Upper lobe of left lung (tissue), 6 donors: ENCODE results near the gene CENPP. TPM values are rescaled to one million over a fixed set of nuclear protein-coding genes. Genes with fewer than 3 reads are reported as not detected.

Experiments
- ATAC-seq, 2 donors: fragments of 200-7000 bp; cut with Tn5 transposase; one replicate each; pipeline ENCODE4 v1.9.1; 2022; ENCODE audit warnings: mild to moderate bottlenecking in 2 of 2, moderate library complexity in 2 of 2; ENCODE audit not compliant: low FRiP score in 2 of 2
- DNase-seq, 2 donors: peaks; one replicate each; pipeline ENCODE4 v3.0.0-alpha.2; 2019 to 2020
- H3K27ac ChIP-seq, 4 donors: fragments of 200-600 bp; sonication (generic); one replicate each; pipeline ENCODE4 v1.5.1; 2016 to 2019
- H3K27me3 ChIP-seq, 4 donors: fragments of 200-600 bp; sonication (generic); one replicate each; pipeline ENCODE4 v1.5.1; 2017 to 2019
- H3K36me3 ChIP-seq, 4 donors: fragments of 200-600 bp; sonication (generic); one replicate each; pipeline ENCODE4 v1.5.1; 2016 to 2019
- H3K4me1 ChIP-seq, 4 donors: fragments of 200-600 bp; sonication (generic); one replicate each; pipeline ENCODE4 v1.5.1; 2018 to 2019
- H3K4me3 ChIP-seq, 4 donors: fragments of 200-600 bp; sonication (generic); one replicate each; pipeline ENCODE4 v1.5.1; 2017 to 2019; ENCODE audit warnings: mild to moderate bottlenecking in 2 of 4, moderate library complexity in 1 of 4
- H3K9me3 ChIP-seq, 4 donors: fragments of 200-600 bp; sonication (generic); one replicate each; pipeline ENCODE4 v1.5.1; 2018 to 2019
- CTCF ChIP-seq, 6 experiments: fragments of 450-650 bp in 4 of 6; fragments of 200-600 bp in 2 of 6; sonication (generic) in 2 of 6; IDR thresholded peaks; one replicate each; pipeline ENCODE4 v1.5.1; 2016 to 2019; ENCODE audit warnings: antibody characterized with exemption in 6 of 6
- EP300 ChIP-seq, 4 donors: sonication (generic); formaldehyde crosslinking; IDR thresholded peaks; one replicate each; pipeline ENCODE4 v1.5.1; 2017; ENCODE audit warnings: antibody characterized with exemption in 4 of 4, control low read depth in 2 of 4
- POLR2A ChIP-seq, 4 donors: fragments of 450-650 bp; IDR thresholded peaks; one replicate each; pipeline ENCODE4 v1.5.1; 2016 to 2017; ENCODE audit warnings: antibody characterized with exemption in 4 of 4, mild to moderate bottlenecking in 2 of 4
- POLR2AphosphoS5 ChIP-seq, 2 donors: sonication (generic); formaldehyde crosslinking; IDR thresholded peaks; one replicate each; pipeline ENCODE4 v1.5.1; 2017; ENCODE audit warnings: antibody characterized with exemption in 2 of 2
- WGBS, 2 donors: methylation state at CpG; one replicate each; pipeline ENCODE4 v1.1.5; 2017 to 2018; 5-methylcytosine and 5-hydroxymethylcytosine counted together
- total RNA-seq, 6 donors: library from RNA; depleted of rRNA in 4 of 6; stranded (reverse); fragments of >200 nt in 4 of 6; gene quantifications; one replicate each; pipeline versions ENCODE4 v1.1.0 to v1.2.1, GENCODE V29; 2016 to 2021
- donor health status: DM: no; HTN: no; CAD: no; lungs with moderate emphysema.
- donor health status: DM: no; HTN: yes; CAD: no; lungs with severe emphysema.

The CENPP gene
- total RNA-seq, 6 donors from 2014 or later = 2.9 to 17.8 (median 4.9) TPM

GRCh38 chr9:92295827-92296258 is 29.9 kb upstream of the CENPP start:
- 57 to 59% methylated on average over 4 of the region's 4 CpGs for WGBS, 2 donors
- Histone ChIP-seq H3K4me3 (no peak overlapping the region), H3K9me3 (no peaks in the 10 kb centered on the region), H3K36me3 (peaks cover 3 to 41% (median 23%) of the 10 kb centered on the region in 4 donors), H3K27ac (no peak overlapping the region), H3K4me1 (peaks cover 16 to 33% (median 23%) of the 10 kb centered on the region in 4 donors), H3K27me3 (no peaks in the 10 kb centered on the region)
- ATAC-seq (no peak), DNase-seq (no peak)
- no peak for TF ChIP-seq POLR2A (IDR thresholded peaks at IDR 0.05)
- no peak for TF ChIP-seq CTCF (IDR thresholded peaks at IDR 0.05)
- no peak for TF ChIP-seq POLR2AphosphoS5 (IDR thresholded peaks at IDR 0.05)
- no peak for TF ChIP-seq EP300 (IDR thresholded peaks at IDR 0.05)

- DNase-seq (no peak), ATAC-seq (no peak)
- Histone ChIP-seq H3K27ac (no peak overlapping the region), H3K9me3 (no peaks in the 10 kb centered on the region), H3K27me3 (no peaks in the 10 kb centered on the region), H3K4me3 (no peak overlapping the region), H3K4me1 (peaks cover 9 to 17% (median 14%) of the 10 kb centered on the region in 4 donors), H3K36me3 (peaks cover 10 to 59% (median 39%) of the 10 kb centered on the region in 4 donors)
- TF ChIP-seq CTCF (IDR thresholded peaks at IDR 0.05) = no peak
- TF ChIP-seq POLR2AphosphoS5 (IDR thresholded peaks at IDR 0.05) = no peak
- no peak for TF ChIP-seq POLR2A (IDR thresholded peaks at IDR 0.05)
- TF ChIP-seq EP300 (IDR thresholded peaks at IDR 0.05) = no peak
- 85 to 88% methylated on average over 3 of the region's 3 CpGs for WGBS, 2 donors
Observed at GRCh38 chr9:92297611-92298010, 28.1 kb upstream of the CENPP start.

- Histone ChIP-seq H3K4me3 (no peak overlapping the region), H3K4me1 (peaks cover 6 to 13% (median 10%) of the 10 kb centered on the region in 4 donors), H3K9me3 (no peaks in the 10 kb centered on the region), H3K27me3 (no peaks in the 10 kb centered on the region), H3K36me3 (peaks cover 10 to 63% (median 43%) of the 10 kb centered on the region in 4 donors), H3K27ac (no peak overlapping the region)
- TF ChIP-seq CTCF (IDR thresholded peaks at IDR 0.05) = no peak
- TF ChIP-seq POLR2AphosphoS5 (IDR thresholded peaks at IDR 0.05) = no peak
- TF ChIP-seq POLR2A (IDR thresholded peaks at IDR 0.05) = no peak
- no peak for TF ChIP-seq EP300 (IDR thresholded peaks at IDR 0.05)
- 90 to 91% methylated on average over 3 of the region's 3 CpGs for WGBS, 2 donors
- DNase-seq (no peak), ATAC-seq (no peak)
Observed at GRCh38 chr9:92298036-92298435, 27.7 kb upstream of the CENPP start.

GRCh38 chr9:92299116-92299515 is 26.6 kb upstream of the CENPP start:
- Histone ChIP-seq H3K27ac (no peak overlapping the region), H3K36me3 (peaks cover 10 to 74% (median 53%) of the 10 kb centered on the region in 4 donors), H3K4me3 (no peak overlapping the region), H3K4me1 (peaks cover 5 to 9% (median 7%) of the 10 kb centered on the region in 4 donors), H3K27me3 (no peaks in the 10 kb centered on the region), H3K9me3 (no peaks in the 10 kb centered on the region)
- no peak for ATAC-seq
- whole genome bisulfite sequencing, 2 donors = 86 to 88% methylated on average over 1 of the region's 1 CpG
- no peak for TF ChIP-seq POLR2A (IDR thresholded peaks at IDR 0.05)
- no peak for TF ChIP-seq EP300 (IDR thresholded peaks at IDR 0.05)
- no peak for TF ChIP-seq POLR2AphosphoS5 (IDR thresholded peaks at IDR 0.05)
- TF ChIP-seq CTCF (IDR thresholded peaks at IDR 0.05) = no peak
- no peak for DNase-seq

DNA sequence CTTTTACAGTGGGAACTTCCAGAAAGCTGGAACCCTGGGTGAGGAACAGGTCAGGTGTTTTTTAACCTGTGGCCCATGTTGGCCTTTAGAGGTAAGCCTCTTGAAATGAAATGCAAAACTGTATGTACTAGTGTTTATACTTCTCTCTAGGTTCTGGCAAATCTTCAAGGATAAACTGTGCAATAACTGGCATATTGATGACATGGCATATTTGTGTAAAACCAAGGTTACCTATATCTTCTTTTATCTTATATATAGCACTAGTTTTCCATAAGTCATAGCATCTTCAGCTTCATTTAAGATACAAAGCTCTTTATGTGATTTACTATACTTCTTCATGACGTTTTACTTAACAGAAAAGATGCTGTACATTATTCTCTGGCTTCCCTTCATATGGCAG is 24.8 kb upstream of the CENPP start:
- 62 to 83% methylated on average over 1 of the region's 1 CpG for WGBS, 2 donors
- peaks cover 21 to 92% (median 69%) of the 10 kb centered on the region in 4 donors for H3K36me3 ChIP-seq
- TF ChIP-seq POLR2AphosphoS5 (IDR thresholded peaks at IDR 0.05) = no peak
- no peak for TF ChIP-seq EP300 (IDR thresholded peaks at IDR 0.05)
- no peak for TF ChIP-seq CTCF (IDR thresholded peaks at IDR 0.05)
- no peak for TF ChIP-seq POLR2A (IDR thresholded peaks at IDR 0.05)
- no peak for DNase-seq
- H3K27me3 ChIP-seq = no peaks in the 10 kb centered on the region
- ATAC-seq = no peak
- no peak overlapping the region for H3K27ac ChIP-seq
- H3K9me3 ChIP-seq = no peaks in the 10 kb centered on the region
- H3K4me1 ChIP-seq = no peaks in the 10 kb centered on the region
- H3K4me3 ChIP-seq = no peak overlapping the region
